ENCODE measurements around the gene WASHC4. TPM values are rescaled to one million over a fixed set of nuclear protein-coding genes. Genes with fewer than 3 reads are reported as not detected.

Gene WASHC4
- total and polyA plus RNA-seq, 11 donors: 9.3 to 42.9 (median 23.2) TPM

DNA sequence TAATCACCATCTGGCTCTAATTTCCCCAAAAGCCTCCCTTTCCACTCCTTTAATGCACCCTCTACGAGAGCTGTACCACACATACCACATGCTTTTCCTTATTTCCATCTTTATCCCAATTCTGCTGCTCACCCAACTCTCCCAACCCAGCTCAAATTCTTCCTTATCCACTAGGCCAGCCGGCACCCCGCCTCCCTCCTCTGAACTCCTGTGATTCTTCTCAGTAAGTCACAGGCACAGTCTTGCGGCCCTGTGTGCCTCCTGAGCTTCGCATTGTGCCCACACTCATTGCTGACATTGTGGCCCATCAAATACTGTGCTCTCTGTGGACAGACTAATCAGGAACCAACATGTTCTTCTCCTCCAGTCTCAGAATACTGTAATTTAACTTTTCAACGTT is 83.0 kb downstream of the WASHC4 start:
- no peak overlapping the region for H3K27ac ChIP-seq
- DNase-seq (no peak), ATAC-seq (no peak)
- H3K4me1 ChIP-seq: no peaks in the 10 kb centered on the region
- H3K27me3 ChIP-seq: no peaks in the 10 kb centered on the region
- no peak overlapping the region for H3K4me3 ChIP-seq
- no peaks in the 10 kb centered on the region for H3K9me3 ChIP-seq
- TF ChIP-seq, protein P1, sequence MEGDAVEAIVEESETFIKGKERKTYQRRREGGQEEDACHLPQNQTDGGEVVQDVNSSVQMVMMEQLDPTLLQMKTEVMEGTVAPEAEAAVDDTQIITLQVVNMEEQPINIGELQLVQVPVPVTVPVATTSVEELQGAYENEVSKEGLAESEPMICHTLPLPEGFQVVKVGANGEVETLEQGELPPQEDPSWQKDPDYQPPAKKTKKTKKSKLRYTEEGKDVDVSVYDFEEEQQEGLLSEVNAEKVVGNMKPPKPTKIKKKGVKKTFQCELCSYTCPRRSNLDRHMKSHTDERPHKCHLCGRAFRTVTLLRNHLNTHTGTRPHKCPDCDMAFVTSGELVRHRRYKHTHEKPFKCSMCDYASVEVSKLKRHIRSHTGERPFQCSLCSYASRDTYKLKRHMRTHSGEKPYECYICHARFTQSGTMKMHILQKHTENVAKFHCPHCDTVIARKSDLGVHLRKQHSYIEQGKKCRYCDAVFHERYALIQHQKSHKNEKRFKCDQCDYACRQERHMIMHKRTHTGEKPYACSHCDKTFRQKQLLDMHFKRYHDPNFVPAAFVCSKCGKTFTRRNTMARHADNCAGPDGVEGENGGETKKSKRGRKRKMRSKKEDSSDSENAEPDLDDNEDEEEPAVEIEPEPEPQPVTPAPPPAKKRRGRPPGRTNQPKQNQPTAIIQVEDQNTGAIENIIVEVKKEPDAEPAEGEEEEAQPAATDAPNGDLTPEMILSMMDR (IDR thresholded peaks at IDR 0.05): no peak
- no peak for TF ChIP-seq POLR2A (IDR thresholded peaks at IDR 0.05)
- 93 to 96% (median 94%) methylated on average over 6 of the region's 6 CpGs for WGBS, 4 donors
- peaks cover 0 to 100% (median 97%) of the 10 kb centered on the region in 9 donors for H3K36me3 ChIP-seq
- intact Hi-C loops (cut with DNase I): no loop called here

DNA sequence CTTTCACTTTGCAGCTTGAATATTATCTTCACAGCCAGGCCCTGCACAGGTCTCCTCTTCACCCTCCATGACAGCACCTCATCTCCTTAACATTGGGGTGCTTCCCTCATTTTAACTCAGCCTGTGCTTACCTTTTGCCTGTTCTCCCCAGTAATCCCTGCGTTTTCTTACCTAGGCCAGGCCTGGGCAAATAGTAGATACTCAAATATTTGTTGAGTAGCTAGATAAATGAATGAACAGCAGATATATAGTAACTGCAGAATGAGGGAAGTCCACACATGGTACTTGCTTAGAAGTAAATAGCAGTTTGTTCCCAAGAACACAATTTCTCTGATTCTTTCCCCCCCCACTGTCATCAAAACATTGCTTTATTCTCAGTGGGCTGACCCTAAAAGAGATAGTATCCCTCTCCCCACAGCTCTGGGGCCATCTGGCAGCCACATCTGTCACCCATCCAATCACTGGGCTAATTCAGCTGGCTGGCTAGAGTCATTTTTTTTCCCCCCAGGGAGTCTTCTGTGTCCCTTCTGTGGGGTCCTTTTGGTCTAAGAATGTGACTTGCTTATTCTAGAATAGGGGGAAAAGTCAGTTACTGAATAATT is 85.2 kb downstream of the WASHC4 start:
- DNase-seq (no peak), ATAC-seq (no peak)
- no peak overlapping the region for H3K4me3 ChIP-seq
- no peak for TF ChIP-seq POLR2A (IDR thresholded peaks at IDR 0.05)
- TF ChIP-seq, protein P1 (IDR thresholded peaks at IDR 0.05): no peak
- WGBS, 4 donors: 86 to 97% (median 92%) methylated on average over 1 of the region's 1 CpG
- intact Hi-C loops (cut with DNase I): no loop called here
- no peaks in the 10 kb centered on the region for H3K27me3 ChIP-seq
- peaks cover 0 to 100% (median 99%) of the 10 kb centered on the region in 9 donors for H3K36me3 ChIP-seq
- H3K27ac ChIP-seq: no peak overlapping the region
- H3K9me3 ChIP-seq: no peaks in the 10 kb centered on the region
- no peaks in the 10 kb centered on the region for H3K4me1 ChIP-seq

DNA sequence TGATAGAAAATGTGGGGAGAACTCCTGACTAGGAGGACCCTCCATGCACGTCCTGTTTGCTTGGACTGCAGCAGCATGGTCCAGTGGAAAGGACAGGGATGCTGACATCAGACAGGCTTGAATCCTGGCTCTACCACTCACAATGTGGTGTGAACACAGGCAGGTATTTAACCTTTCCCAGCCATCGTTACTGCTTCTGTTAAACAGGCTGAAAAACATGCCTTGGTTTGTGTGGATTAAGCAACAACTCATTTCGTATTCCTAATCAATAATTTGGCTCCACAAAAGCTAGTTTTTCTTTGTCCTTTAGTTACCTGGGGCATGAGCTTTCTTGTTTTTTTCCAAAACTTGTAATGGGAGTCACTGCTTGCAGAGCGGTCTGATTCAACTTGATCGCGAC is 87.4 kb downstream of the WASHC4 start:
- no peak for TF ChIP-seq POLR2A (IDR thresholded peaks at IDR 0.05)
- TF ChIP-seq, protein P1 (IDR thresholded peaks at IDR 0.05): no peak
- Histone ChIP-seq H3K27ac (no peak overlapping the region), H3K27me3 (no peaks in the 10 kb centered on the region), H3K4me1 (no peaks in the 10 kb centered on the region), H3K4me3 (no peak overlapping the region), H3K9me3 (no peaks in the 10 kb centered on the region), H3K36me3 (peaks cover 0 to 99% (median 94%) of the 10 kb centered on the region in 9 donors)
- intact Hi-C loops (cut with DNase I): no loop called here
- DNase-seq: no peak
- ATAC-seq: no peak
- WGBS, 4 donors: 92 to 96% (median 95%) methylated on average over 6 of the region's 6 CpGs

DNA sequence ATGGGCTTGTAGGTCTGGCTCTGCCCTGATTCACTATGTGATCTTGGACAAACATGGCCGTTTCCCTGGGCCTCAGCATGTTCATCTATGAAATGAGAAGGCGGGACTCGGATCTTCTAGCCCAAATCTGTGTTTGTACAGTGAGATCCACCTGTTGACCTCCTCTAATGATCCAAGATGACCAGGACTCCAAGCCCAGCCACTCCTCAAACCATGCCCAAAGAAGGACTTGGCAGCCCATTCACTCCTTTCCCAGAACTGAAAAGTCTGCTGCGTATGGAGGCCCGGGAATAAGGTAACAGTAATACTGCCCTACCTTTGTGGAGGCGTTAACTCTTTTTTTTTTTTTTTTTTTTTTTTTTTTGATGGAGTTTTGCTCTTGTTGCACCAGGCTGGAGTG is 88.6 kb downstream of the WASHC4 start:
- intact Hi-C loops (cut with DNase I): no loop called here
- Histone ChIP-seq H3K4me1 (peaks cover 0 to 2% (median 0%) of the 10 kb centered on the region in 12 donors), H3K36me3 (peaks cover 0 to 99% (median 87%) of the 10 kb centered on the region in 9 donors), H3K9me3 (no peaks in the 10 kb centered on the region), H3K27ac (no peak overlapping the region), H3K27me3 (no peaks in the 10 kb centered on the region), H3K4me3 (no peak overlapping the region)
- DNase-seq (no peak), ATAC-seq (no peak)
- TF ChIP-seq POLR2A (IDR thresholded peaks at IDR 0.05): no peak
- TF ChIP-seq, protein P1 (IDR thresholded peaks at IDR 0.05): no peak
- 94 to 97% (median 96%) methylated on average over 6 of the region's 6 CpGs for WGBS, 4 donors
